ENCODE data around the gene NOP14. TPM values are rescaled to one million over a fixed set of nuclear protein-coding genes. Genes with fewer than 3 reads are reported as not detected.

Gene NOP14
- total RNA-seq, 2 donors from 2014 or later = 6.6 to 21.0 TPM

- Histone ChIP-seq H3K4me3 (no peak overlapping the region), H3K36me3 (peaks cover 69% of the 10 kb centered on the region), H3K27me3 (replicated peaks; ENCODE audit: insufficient read depth) (no peaks in the 10 kb centered on the region), H3K9me3 (no peaks in the 10 kb centered on the region), H3K27ac (no peak overlapping the region), H3K4me1 (ENCODE audit: control insufficient read depth in 1 of 2, low read depth in 2 of 2) (no peaks in the 10 kb centered on the region)
- TF ChIP-seq CTCF (IDR thresholded peaks at IDR 0.05) = no peak
- no peak for ATAC-seq (ENCODE audit: insufficient number of reproducible peaks, low FRiP score, low read depth)
- no peak for DNase-seq (ENCODE audit: low spot score)
Measured at GRCh38 chr4:2913168-2913567, 50.0 kb downstream of the NOP14 start.

- Histone ChIP-seq H3K36me3 (peaks cover 73% of the 10 kb centered on the region), H3K27me3 (replicated peaks; ENCODE audit: insufficient read depth) (no peaks in the 10 kb centered on the region), H3K4me1 (ENCODE audit: control insufficient read depth in 1 of 2, low read depth in 2 of 2) (no peaks in the 10 kb centered on the region), H3K9me3 (no peaks in the 10 kb centered on the region), H3K4me3 (no peak overlapping the region), H3K27ac (no peak overlapping the region)
- no peak for TF ChIP-seq CTCF (IDR thresholded peaks at IDR 0.05)
- DNase-seq (ENCODE audit: low spot score) = no peak
- ATAC-seq (ENCODE audit: insufficient number of reproducible peaks, low FRiP score, low read depth) = no peak
Measured at GRCh38 chr4:2911868-2912267, 51.3 kb downstream of the NOP14 start.

GRCh38 chr4:2910409-2910808, 52.8 kb downstream of the NOP14 start:
- Histone ChIP-seq H3K36me3 (peaks cover 65% of the 10 kb centered on the region), H3K4me3 (no peak overlapping the region), H3K4me1 (ENCODE audit: control insufficient read depth in 1 of 2, low read depth in 2 of 2) (no peaks in the 10 kb centered on the region), H3K9me3 (no peaks in the 10 kb centered on the region), H3K27me3 (replicated peaks; ENCODE audit: insufficient read depth) (no peaks in the 10 kb centered on the region), H3K27ac (no peak overlapping the region)
- ATAC-seq (ENCODE audit: insufficient number of reproducible peaks, low FRiP score, low read depth) (no peak), DNase-seq (ENCODE audit: low spot score) (no peak)
- no peak for TF ChIP-seq CTCF (IDR thresholded peaks at IDR 0.05)

GRCh38 chr4:2909583-2909982, 53.6 kb downstream of the NOP14 start:
- Histone ChIP-seq H3K27ac (no peak overlapping the region), H3K4me1 (ENCODE audit: control insufficient read depth in 1 of 2, low read depth in 2 of 2) (no peaks in the 10 kb centered on the region), H3K4me3 (no peak overlapping the region), H3K36me3 (peaks cover 67% of the 10 kb centered on the region), H3K9me3 (no peaks in the 10 kb centered on the region), H3K27me3 (replicated peaks; ENCODE audit: insufficient read depth) (no peaks in the 10 kb centered on the region)
- TF ChIP-seq CTCF (IDR thresholded peaks at IDR 0.05) = no peak
- DNase-seq (ENCODE audit: low spot score) = no peak
- no peak for ATAC-seq (ENCODE audit: insufficient number of reproducible peaks, low FRiP score, low read depth)

GRCh38 chr4:2908686-2909085, 54.5 kb downstream of the NOP14 start:
- Histone ChIP-seq H3K27ac (no peak overlapping the region), H3K9me3 (no peaks in the 10 kb centered on the region), H3K27me3 (replicated peaks; ENCODE audit: insufficient read depth) (no peaks in the 10 kb centered on the region), H3K36me3 (peaks cover 65% of the 10 kb centered on the region), H3K4me1 (ENCODE audit: control insufficient read depth in 1 of 2, low read depth in 2 of 2) (no peaks in the 10 kb centered on the region), H3K4me3 (no peak overlapping the region)
- DNase-seq (ENCODE audit: low spot score) (no peak), ATAC-seq (ENCODE audit: insufficient number of reproducible peaks, low FRiP score, low read depth) (no peak)
- no peak for TF ChIP-seq CTCF (IDR thresholded peaks at IDR 0.05)

All from thoracic aorta (tissue), 2 donors.